ENCODE data around the gene RIPK1.

The RIPK1 gene

GRCh38 chr6:3036861-3037637 is 31.2 kb upstream of the RIPK1 start:
- H3K27ac ChIP-seq: no peak overlapping the region
- peaks cover 13% of the 10 kb centered on the region for H3K4me1 ChIP-seq (ENCODE audit: low read depth, poor library complexity, severe bottlenecking)
- H3K27me3 ChIP-seq (ENCODE audit: insufficient read depth, low read depth): no peaks in the 10 kb centered on the region
- no peak overlapping the region for H3K4me2 ChIP-seq
- H3K79me2 ChIP-seq (ENCODE audit: insufficient read depth, low read depth): no peaks in the 10 kb centered on the region
- H2AFZ ChIP-seq (ENCODE audit: low read depth): no peak overlapping the region
- H3K9ac ChIP-seq: no peak overlapping the region
- H3K4me3 ChIP-seq (IDR thresholded peaks at IDR 0.05; ENCODE audit: insufficient read depth, low read depth, low read length): no peak overlapping the region
- no peaks in the 10 kb centered on the region for H3K36me3 ChIP-seq (ENCODE audit: insufficient read depth)
- H4K20me1 ChIP-seq (ENCODE audit: insufficient read depth): no peaks in the 10 kb centered on the region
- TF ChIP-seq CTCF (conservative IDR thresholded peaks at IDR 0.05; ENCODE audit: low read depth, low read length): no peak

- no peaks in the 10 kb centered on the region for H3K36me3 ChIP-seq (ENCODE audit: insufficient read depth)
- no peak overlapping the region for H3K4me2 ChIP-seq
- no peak overlapping the region for H3K27ac ChIP-seq
- no peak overlapping the region for H2AFZ ChIP-seq (ENCODE audit: low read depth)
- H3K27me3 ChIP-seq (ENCODE audit: insufficient read depth, low read depth): no peaks in the 10 kb centered on the region
- no peak overlapping the region for H3K4me3 ChIP-seq (IDR thresholded peaks at IDR 0.05; ENCODE audit: insufficient read depth, low read depth, low read length)
- no peak overlapping the region for H3K9ac ChIP-seq
- no peaks in the 10 kb centered on the region for H4K20me1 ChIP-seq (ENCODE audit: insufficient read depth)
- TF ChIP-seq CTCF (conservative IDR thresholded peaks at IDR 0.05; ENCODE audit: low read depth, low read length): no peak
- H3K4me1 ChIP-seq (ENCODE audit: low read depth, poor library complexity, severe bottlenecking): peaks cover 5% of the 10 kb centered on the region
- H3K79me2 ChIP-seq (ENCODE audit: insufficient read depth, low read depth): no peaks in the 10 kb centered on the region
These were observed 30.5 kb upstream of the RIPK1 start for GRCh38 chr6:3037638-3038365.

- Histone ChIP-seq H3K79me2 (ENCODE audit: insufficient read depth, low read depth) (no peaks in the 10 kb centered on the region), H4K20me1 (ENCODE audit: insufficient read depth) (no peaks in the 10 kb centered on the region)
These were observed 28.9 kb upstream of the RIPK1 start for GRCh38 chr6:3039384-3039783.

GRCh38 chr6:3041147-3041546 is 27.1 kb upstream of the RIPK1 start:
- Histone ChIP-seq H3K4me3 (IDR thresholded peaks at IDR 0.05; ENCODE audit: insufficient read depth, low read depth, low read length) (no peak overlapping the region), H4K20me1 (ENCODE audit: insufficient read depth) (no peaks in the 10 kb centered on the region), H3K27me3 (ENCODE audit: insufficient read depth, low read depth) (no peaks in the 10 kb centered on the region), H3K36me3 (ENCODE audit: insufficient read depth) (no peaks in the 10 kb centered on the region), H3K79me2 (ENCODE audit: insufficient read depth, low read depth) (no peaks in the 10 kb centered on the region), H3K4me1 (ENCODE audit: low read depth, poor library complexity, severe bottlenecking) (no peaks in the 10 kb centered on the region), H3K4me2 (no peak overlapping the region), H2AFZ (ENCODE audit: low read depth) (no peak overlapping the region), H3K9ac (no peak overlapping the region), H3K27ac (no peak overlapping the region)
- TF ChIP-seq CTCF (conservative IDR thresholded peaks at IDR 0.05; ENCODE audit: low read depth, low read length): no peak

More at GRCh38 chr6:3039384-3039783, 28.9 kb upstream of the RIPK1 start:
- Histone ChIP-seq H2AFZ (ENCODE audit: low read depth) (no peak overlapping the region), H3K4me3 (IDR thresholded peaks at IDR 0.05; ENCODE audit: insufficient read depth, low read depth, low read length) (no peak overlapping the region), H3K4me2 (no peak overlapping the region), H3K36me3 (ENCODE audit: insufficient read depth) (no peaks in the 10 kb centered on the region), H3K4me1 (ENCODE audit: low read depth, poor library complexity, severe bottlenecking) (no peaks in the 10 kb centered on the region), H3K27me3 (ENCODE audit: insufficient read depth, low read depth) (no peaks in the 10 kb centered on the region), H3K9ac (no peak overlapping the region), H3K27ac (no peak overlapping the region)
- TF ChIP-seq CTCF (conservative IDR thresholded peaks at IDR 0.05; ENCODE audit: low read depth, low read length): no peak
